Measurements from ENCODE around the gene TNXB. TPM values are rescaled to one million over a fixed set of nuclear protein-coding genes. Genes with fewer than 3 reads are reported as not detected.
"Not testable (repeated sequence)": the region's sequence is repeated elsewhere in the genome, so short reads cannot be mapped to it uniquely, and the experiment has no call there.

Gene TNXB
- total RNA-seq, 1 donor from 2014 or later = 6.0 TPM

DNA sequence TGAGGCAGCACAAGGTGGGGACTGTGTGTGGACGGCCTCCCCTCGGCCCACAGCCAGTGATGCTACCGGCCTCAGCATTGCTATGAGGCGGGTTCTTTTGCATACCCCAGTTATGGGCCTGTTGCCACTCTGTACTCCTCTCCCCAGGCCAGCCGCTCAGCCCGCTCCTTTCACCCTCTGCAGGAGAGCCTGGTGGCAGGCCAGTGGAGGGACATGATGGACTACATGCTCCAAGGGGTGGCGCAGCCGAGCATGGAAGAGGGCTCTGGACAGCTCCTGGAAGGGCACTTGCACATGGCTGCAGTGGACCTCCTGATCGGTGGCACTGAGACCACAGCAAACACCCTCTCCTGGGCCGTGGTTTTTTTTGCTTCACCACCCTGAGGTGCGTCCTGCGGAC, 102.1 kb downstream of the TNXB start:
- H3K27me3 Mint-ChIP-seq (ENCODE audit: unreplicated experiment); H3K4me1 Mint-ChIP-seq (ENCODE audit: low read depth, unreplicated experiment); H3K9me3 Mint-ChIP-seq (ENCODE audit: unreplicated experiment); H3K36me3 Mint-ChIP-seq (ENCODE audit: unreplicated experiment); H3K4me3 Mint-ChIP-seq (ENCODE audit: unreplicated experiment); H3K27ac Mint-ChIP-seq (ENCODE audit: unreplicated experiment); DNase-seq: not testable (repeated sequence)

DNA sequence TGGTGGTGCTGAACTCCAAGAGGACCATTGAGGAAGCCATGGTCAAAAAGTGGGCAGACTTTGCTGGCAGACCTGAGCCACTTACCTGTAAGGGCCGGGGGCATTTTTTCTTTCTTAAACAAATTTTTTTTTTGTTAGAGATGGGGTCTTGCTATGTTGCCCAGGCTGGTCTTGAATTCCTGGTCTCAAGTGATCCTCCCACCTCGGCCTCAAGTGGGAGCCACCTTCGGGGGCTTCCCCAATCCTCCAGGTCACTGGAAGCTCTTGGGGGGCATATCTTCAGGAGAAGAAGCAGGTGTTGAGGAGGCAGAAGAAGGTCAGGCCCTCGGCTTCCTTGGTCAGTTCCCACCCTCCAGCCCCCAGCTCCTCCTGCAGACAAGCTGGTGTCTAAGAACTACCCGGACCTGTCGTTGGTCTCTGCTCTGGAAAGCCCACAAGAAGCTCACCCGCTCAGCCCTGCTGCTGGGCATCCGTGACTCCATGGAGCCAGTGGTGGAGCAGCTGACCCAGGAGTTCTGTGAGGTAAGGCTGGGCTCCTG, 103.1 kb downstream of the TNXB start:
- DNase-seq; H3K27ac Mint-ChIP-seq (ENCODE audit: unreplicated experiment); H3K9me3 Mint-ChIP-seq (ENCODE audit: unreplicated experiment); H3K4me1 Mint-ChIP-seq (ENCODE audit: low read depth, unreplicated experiment); H3K36me3 Mint-ChIP-seq (ENCODE audit: unreplicated experiment); H3K4me3 Mint-ChIP-seq (ENCODE audit: unreplicated experiment); H3K27me3 Mint-ChIP-seq (ENCODE audit: unreplicated experiment): not testable (repeated sequence)

DNA sequence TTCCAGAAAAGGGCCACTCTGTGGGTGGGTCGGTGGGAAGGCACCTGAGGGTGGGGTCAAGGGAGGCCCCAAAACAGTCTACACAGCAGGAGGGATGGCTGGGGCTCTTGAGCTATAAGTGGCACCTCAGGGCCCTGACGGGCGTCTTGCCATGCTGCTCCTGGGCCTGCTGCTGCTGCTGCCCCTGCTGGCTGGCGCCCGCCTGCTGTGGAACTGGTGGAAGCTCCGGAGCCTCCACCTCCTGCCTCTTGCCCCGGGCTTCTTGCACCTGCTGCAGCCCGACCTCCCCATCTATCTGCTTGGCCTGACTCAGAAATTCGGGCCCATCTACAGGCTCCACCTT, 103.6 kb downstream of the TNXB start:
- H3K36me3 Mint-ChIP-seq (ENCODE audit: unreplicated experiment); H3K4me1 Mint-ChIP-seq (ENCODE audit: low read depth, unreplicated experiment); H3K27me3 Mint-ChIP-seq (ENCODE audit: unreplicated experiment): not testable (repeated sequence)

DNA sequence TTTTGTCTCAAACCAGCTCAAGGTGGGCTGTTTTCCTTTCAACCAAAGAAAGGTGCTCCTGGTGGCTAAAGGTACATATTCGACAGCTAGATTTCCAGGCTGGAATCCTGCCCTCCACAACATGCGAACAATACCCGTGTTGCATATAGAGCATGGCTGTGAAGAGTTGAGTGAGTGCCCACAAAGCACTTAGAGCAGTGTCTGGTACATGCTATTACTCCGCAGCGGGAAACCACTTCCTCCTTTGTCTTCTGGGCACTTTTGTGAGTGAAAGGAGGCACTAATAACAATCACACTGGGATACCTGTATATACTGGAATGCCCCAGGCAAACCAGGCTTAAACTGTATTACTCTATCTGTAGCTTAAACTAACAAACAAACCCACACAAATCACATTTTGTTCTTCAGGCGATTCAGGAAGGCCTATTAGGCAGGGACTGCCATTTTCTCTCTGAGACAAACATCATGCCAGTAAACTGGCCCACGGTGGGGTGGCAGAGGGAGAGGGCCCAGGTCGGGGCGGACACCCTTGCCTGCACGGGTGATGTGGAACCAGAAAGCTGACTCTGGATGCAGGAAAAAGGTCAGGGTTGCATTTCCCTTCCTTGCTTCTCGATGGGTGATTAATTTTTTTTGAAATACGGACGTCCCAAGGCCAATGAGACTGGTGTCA, 104.1 kb downstream of the TNXB start:
- H3K27me3 Mint-ChIP-seq (ENCODE audit: unreplicated experiment); H3K4me3 Mint-ChIP-seq (ENCODE audit: unreplicated experiment): not testable (repeated sequence)

More for the DNA sequence above, 103.6 kb downstream of the TNXB start:
- not testable (repeated sequence) for H3K4me3 Mint-ChIP-seq (ENCODE audit: unreplicated experiment); H3K27ac Mint-ChIP-seq (ENCODE audit: unreplicated experiment); DNase-seq; H3K9me3 Mint-ChIP-seq (ENCODE audit: unreplicated experiment)

DNA sequence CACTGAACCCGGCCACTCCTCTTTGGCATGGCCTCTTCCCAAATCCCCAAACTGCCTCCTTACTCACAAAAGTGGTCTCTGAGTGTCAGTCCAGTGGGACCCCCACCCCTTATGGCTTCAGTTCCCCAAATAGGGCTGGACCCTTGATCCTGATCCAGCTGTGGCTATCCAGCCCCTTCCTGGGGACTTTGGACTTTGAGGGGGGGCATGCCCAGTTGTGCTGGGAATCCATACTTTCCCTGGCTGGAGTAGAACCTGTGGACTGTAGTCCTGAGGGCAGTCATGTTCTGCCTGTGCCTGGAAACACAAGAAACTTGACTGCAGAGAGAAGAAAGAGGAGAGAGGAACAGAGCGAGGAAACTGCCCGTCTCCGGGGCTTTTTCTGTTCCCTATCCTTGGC, 104.7 kb downstream of the TNXB start:
- not testable (repeated sequence) for H3K36me3 Mint-ChIP-seq (ENCODE audit: unreplicated experiment); H3K4me3 Mint-ChIP-seq (ENCODE audit: unreplicated experiment); DNase-seq; H3K27me3 Mint-ChIP-seq (ENCODE audit: unreplicated experiment); H3K4me1 Mint-ChIP-seq (ENCODE audit: low read depth, unreplicated experiment); H3K9me3 Mint-ChIP-seq (ENCODE audit: unreplicated experiment); H3K27ac Mint-ChIP-seq (ENCODE audit: unreplicated experiment)

More for the DNA sequence above, 104.1 kb downstream of the TNXB start:
- not testable (repeated sequence) for H3K9me3 Mint-ChIP-seq (ENCODE audit: unreplicated experiment); H3K36me3 Mint-ChIP-seq (ENCODE audit: unreplicated experiment); H3K27ac Mint-ChIP-seq (ENCODE audit: unreplicated experiment); H3K4me1 Mint-ChIP-seq (ENCODE audit: low read depth, unreplicated experiment); DNase-seq

DNA sequence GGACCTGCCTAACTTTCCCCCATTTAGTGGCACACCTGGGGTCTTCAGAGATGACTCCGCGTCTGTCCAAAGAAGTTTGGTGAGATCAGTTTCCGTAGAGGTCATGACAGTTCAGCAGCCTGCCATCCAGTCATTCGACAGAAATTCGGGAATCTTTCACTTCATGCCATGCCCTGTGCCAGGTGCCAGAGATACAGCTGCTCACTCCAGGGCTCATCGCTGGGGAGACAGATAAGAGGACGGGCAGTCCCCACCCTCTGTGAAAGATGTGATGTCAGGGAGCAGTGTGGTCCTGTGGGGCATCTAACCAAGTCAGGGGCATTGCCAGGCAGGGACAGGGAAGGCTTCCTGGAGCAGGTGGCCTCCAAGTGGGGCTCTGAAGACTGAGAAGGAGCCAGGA, 105.8 kb downstream of the TNXB start:
- DNase-seq; H3K4me3 Mint-ChIP-seq (ENCODE audit: unreplicated experiment); H3K27me3 Mint-ChIP-seq (ENCODE audit: unreplicated experiment); H3K4me1 Mint-ChIP-seq (ENCODE audit: low read depth, unreplicated experiment); H3K36me3 Mint-ChIP-seq (ENCODE audit: unreplicated experiment); H3K9me3 Mint-ChIP-seq (ENCODE audit: unreplicated experiment); H3K27ac Mint-ChIP-seq (ENCODE audit: unreplicated experiment): not testable (repeated sequence)

DNA sequence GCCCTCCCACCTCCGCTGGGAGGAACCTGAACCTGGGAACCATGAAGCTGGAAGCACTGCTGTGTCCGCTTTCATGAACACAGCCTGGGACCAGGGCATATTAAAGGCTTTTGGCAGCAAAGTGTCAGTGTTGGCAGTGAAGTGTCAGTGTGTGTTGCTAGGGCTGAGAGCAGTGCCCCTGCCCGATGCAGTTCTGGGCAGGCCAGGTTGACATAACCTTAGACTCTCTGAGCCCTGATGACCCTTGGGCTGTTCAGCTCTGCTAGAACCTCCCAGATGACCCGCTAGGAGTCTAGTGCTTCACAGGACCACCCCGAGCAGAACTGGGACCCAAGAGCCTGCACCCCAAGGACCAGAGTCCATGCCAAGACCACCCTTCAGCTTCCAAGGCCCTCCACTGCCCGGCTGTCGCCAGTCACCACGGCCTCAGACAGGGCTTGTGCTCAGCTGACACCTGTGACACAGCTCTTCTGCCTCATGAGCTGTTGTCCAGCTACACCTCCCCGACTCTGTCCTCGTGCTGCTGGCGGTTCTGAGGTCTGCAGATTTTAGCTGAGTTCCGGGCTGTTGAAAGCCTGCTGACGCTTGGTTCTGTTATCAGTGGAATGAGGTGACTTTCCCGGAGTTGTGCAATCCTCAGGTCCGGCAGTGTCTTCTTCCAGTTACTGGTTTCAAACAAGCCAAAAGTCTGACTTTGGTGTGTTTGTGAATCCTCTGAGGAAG, 106.4 kb downstream of the TNXB start:
- H3K4me1 Mint-ChIP-seq (ENCODE audit: low read depth, unreplicated experiment); DNase-seq; H3K4me3 Mint-ChIP-seq (ENCODE audit: unreplicated experiment); H3K36me3 Mint-ChIP-seq (ENCODE audit: unreplicated experiment); H3K27me3 Mint-ChIP-seq (ENCODE audit: unreplicated experiment); H3K27ac Mint-ChIP-seq (ENCODE audit: unreplicated experiment); H3K9me3 Mint-ChIP-seq (ENCODE audit: unreplicated experiment): not testable (repeated sequence)

DNA sequence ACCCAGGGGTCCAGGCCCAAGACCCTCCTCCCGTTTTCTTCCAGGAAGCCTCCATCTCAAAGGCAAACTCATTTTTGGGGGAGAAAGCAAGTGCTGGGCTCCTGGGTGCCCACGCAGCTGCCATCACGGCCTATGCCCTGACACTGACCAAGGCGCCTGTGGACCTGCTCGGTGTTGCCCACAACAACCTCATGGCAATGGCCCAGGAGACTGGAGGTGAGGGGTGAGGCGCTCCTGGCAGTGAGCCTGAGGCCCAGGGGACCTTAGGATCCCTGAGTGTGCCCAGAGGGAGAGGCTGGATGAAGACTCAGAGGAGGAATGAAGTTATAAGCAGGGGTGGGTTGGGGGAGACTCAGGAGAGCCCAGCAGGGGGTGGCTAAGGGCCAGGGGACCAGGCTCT, 112.8 kb downstream of the TNXB start:
- H3K27me3 Mint-ChIP-seq (ENCODE audit: unreplicated experiment); H3K4me1 Mint-ChIP-seq (ENCODE audit: low read depth, unreplicated experiment); H3K27ac Mint-ChIP-seq (ENCODE audit: unreplicated experiment); H3K4me3 Mint-ChIP-seq (ENCODE audit: unreplicated experiment); H3K36me3 Mint-ChIP-seq (ENCODE audit: unreplicated experiment); H3K9me3 Mint-ChIP-seq (ENCODE audit: unreplicated experiment); DNase-seq: not testable (repeated sequence)

DNA sequence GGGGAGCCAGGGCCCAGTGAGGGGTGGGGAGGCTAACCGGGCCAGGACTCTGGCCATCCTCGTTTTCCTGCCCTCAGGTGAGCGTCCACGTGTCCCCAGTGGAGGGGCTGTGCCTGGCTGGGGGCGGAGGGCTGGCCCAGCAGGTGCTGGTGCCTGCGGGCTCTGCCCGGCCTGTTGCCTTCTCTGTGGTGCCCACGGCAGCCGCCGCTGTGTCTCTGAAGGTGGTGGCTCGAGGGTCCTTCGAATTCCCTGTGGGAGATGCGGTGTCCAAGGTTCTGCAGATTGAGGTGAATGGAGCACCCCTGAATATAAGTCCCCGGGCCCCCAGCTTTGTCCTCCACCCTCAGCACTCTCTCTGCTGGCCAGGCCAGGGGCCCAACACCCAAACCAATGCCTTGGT, 114.7 kb downstream of the TNXB start:
- H3K27me3 Mint-ChIP-seq (ENCODE audit: unreplicated experiment); H3K4me3 Mint-ChIP-seq (ENCODE audit: unreplicated experiment); DNase-seq; H3K36me3 Mint-ChIP-seq (ENCODE audit: unreplicated experiment); H3K9me3 Mint-ChIP-seq (ENCODE audit: unreplicated experiment); H3K4me1 Mint-ChIP-seq (ENCODE audit: low read depth, unreplicated experiment); H3K27ac Mint-ChIP-seq (ENCODE audit: unreplicated experiment): not testable (repeated sequence)

Other genes with a start within 250 kb of the TNXB start
- gene NEU1, start 246.5 kb downstream of the TNXB start, total RNA-seq (ENCODE audit: unreplicated experiment) = 40.2 TPM
- gene SLC44A4, start 230.3 kb downstream of the TNXB start, total RNA-seq (ENCODE audit: unreplicated experiment) = not detected
- 113 TPM for gene EHMT2, start 211.6 kb downstream of the TNXB start, total RNA-seq (ENCODE audit: unreplicated experiment)
- gene ZBTB12, start 207.3 kb downstream of the TNXB start, total RNA-seq (ENCODE audit: unreplicated experiment) = 16.2 TPM
- not detected for gene C2, start 181.6 kb downstream of the TNXB start, total RNA-seq (ENCODE audit: unreplicated experiment)
- gene CFB, start 163.2 kb downstream of the TNXB start, total RNA-seq (ENCODE audit: unreplicated experiment) = not detected
- 52.7 TPM for gene NELFE, start 150.4 kb downstream of the TNXB start, total RNA-seq (ENCODE audit: unreplicated experiment)
- 109 TPM for gene SKIC2, start 150.2 kb downstream of the TNXB start, total RNA-seq (ENCODE audit: unreplicated experiment)
- gene DXO, start 137.2 kb downstream of the TNXB start, total RNA-seq (ENCODE audit: unreplicated experiment) = 23.8 TPM
- 9.3 TPM for gene C4A, start 127.3 kb downstream of the TNXB start, total RNA-seq (ENCODE audit: unreplicated experiment)
- gene C4B, start 94.5 kb downstream of the TNXB start, total RNA-seq (ENCODE audit: unreplicated experiment) = 6.4 TPM
- 0.64 TPM for gene CYP21A2, start 70.9 kb downstream of the TNXB start, total RNA-seq (ENCODE audit: unreplicated experiment)
- gene ATF6B, start 18.9 kb upstream of the TNXB start, total RNA-seq (ENCODE audit: unreplicated experiment) = 79.5 TPM
- gene FKBPL, start 20.9 kb upstream of the TNXB start, total RNA-seq (ENCODE audit: unreplicated experiment) = 4.7 TPM
- gene PRRT1, start 42.6 kb upstream of the TNXB start, total RNA-seq (ENCODE audit: unreplicated experiment) = 5.1 TPM
- 55.1 TPM for gene PPT2, start 44.8 kb upstream of the TNXB start, total RNA-seq (ENCODE audit: unreplicated experiment)
- gene EGFL8, start 55.3 kb upstream of the TNXB start, total RNA-seq (ENCODE audit: unreplicated experiment) = 23.0 TPM
- gene AGPAT1, start 66.7 kb upstream of the TNXB start, total RNA-seq (ENCODE audit: unreplicated experiment) = 136 TPM
- 103 TPM for gene RNF5, start 69.1 kb upstream of the TNXB start, total RNA-seq (ENCODE audit: unreplicated experiment)
- 13.2 TPM for gene AGER, start 74.9 kb upstream of the TNXB start, total RNA-seq (ENCODE audit: unreplicated experiment)
- 105 TPM for gene PBX2, start 80.9 kb upstream of the TNXB start, total RNA-seq (ENCODE audit: unreplicated experiment)
- gene GPSM3, start 83.3 kb upstream of the TNXB start, total RNA-seq (ENCODE audit: unreplicated experiment) = 3.2 TPM
- 4.9 TPM for gene NOTCH4, start 114.7 kb upstream of the TNXB start, total RNA-seq (ENCODE audit: unreplicated experiment)